Measurements from ENCODE around the gene IKZF1. TPM values are rescaled to one million over a fixed set of nuclear protein-coding genes. Genes with fewer than 3 reads are reported as not detected.

Gene IKZF1
- total RNA-seq, 3 donors from 2014 or later = 14.2 to 21.4 (median 21.3) TPM

DNA sequence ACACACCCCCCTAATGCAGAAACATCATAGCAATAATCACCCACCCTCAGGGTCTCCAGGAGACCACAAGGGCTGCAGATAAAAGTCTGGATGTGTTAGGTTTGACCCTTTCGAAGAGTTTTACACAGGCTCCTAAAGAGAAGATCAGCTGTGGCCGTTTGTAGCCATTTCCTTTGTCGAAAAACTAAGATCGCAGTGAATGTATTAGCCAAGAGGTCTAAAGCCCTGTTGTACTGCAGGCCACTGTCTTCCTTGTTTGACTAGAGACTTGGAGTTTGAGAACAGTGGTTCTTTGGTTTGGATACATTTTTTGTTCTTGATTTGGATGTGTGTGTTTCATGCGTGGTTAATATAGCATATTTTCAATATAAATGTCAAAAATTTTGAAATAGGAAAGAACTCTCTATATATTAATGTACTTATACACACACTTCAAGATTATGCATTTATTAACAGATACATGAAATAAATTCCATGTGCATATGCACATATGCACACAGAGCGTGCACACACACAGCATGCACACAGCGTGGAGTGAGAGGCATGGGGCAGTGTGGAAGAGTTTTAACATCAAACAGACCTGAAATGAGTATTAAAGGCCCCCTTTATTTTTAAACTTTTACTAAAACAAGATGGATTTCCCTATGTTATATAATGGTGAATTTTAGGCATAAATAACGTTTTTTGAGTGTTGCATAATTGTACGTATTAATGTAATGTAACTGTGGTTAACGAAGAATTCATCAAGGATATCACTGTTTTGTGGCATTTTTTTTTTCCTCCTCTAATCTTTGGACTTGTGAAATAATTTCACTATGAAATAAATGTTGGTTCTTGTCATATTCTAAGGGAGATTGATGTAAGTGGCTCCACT, 2.2 kb downstream of the IKZF1 start:
- no peak overlapping the region for H3K27ac ChIP-seq
- intact Hi-C loops (cut with DNase I; ENCODE audit: low total_unique reads) = no loop called here
- H3K9me3 ChIP-seq = no peaks in the 10 kb centered on the region
- no peaks in the 10 kb centered on the region for H3K4me1 ChIP-seq
- peak overlapping the region in 2 of 3 donors; percentile 47 to 54 for H3K4me3 ChIP-seq
- H3K27me3 ChIP-seq = peaks cover 0 to 28% of the 10 kb centered on the region in 2 donors
- no peaks in the 10 kb centered on the region for H3K36me3 ChIP-seq
- DNase-seq (ENCODE audit: low spot score in 2 of 2) = no peak
- TF ChIP-seq POLR2AphosphoS5 (IDR thresholded peaks at IDR 0.05) = no peak
- TF ChIP-seq POLR2A (IDR thresholded peaks at IDR 0.05) = no peak
- TF ChIP-seq, protein P1, sequence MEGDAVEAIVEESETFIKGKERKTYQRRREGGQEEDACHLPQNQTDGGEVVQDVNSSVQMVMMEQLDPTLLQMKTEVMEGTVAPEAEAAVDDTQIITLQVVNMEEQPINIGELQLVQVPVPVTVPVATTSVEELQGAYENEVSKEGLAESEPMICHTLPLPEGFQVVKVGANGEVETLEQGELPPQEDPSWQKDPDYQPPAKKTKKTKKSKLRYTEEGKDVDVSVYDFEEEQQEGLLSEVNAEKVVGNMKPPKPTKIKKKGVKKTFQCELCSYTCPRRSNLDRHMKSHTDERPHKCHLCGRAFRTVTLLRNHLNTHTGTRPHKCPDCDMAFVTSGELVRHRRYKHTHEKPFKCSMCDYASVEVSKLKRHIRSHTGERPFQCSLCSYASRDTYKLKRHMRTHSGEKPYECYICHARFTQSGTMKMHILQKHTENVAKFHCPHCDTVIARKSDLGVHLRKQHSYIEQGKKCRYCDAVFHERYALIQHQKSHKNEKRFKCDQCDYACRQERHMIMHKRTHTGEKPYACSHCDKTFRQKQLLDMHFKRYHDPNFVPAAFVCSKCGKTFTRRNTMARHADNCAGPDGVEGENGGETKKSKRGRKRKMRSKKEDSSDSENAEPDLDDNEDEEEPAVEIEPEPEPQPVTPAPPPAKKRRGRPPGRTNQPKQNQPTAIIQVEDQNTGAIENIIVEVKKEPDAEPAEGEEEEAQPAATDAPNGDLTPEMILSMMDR (IDR thresholded peaks at IDR 0.05) = no peak

DNA sequence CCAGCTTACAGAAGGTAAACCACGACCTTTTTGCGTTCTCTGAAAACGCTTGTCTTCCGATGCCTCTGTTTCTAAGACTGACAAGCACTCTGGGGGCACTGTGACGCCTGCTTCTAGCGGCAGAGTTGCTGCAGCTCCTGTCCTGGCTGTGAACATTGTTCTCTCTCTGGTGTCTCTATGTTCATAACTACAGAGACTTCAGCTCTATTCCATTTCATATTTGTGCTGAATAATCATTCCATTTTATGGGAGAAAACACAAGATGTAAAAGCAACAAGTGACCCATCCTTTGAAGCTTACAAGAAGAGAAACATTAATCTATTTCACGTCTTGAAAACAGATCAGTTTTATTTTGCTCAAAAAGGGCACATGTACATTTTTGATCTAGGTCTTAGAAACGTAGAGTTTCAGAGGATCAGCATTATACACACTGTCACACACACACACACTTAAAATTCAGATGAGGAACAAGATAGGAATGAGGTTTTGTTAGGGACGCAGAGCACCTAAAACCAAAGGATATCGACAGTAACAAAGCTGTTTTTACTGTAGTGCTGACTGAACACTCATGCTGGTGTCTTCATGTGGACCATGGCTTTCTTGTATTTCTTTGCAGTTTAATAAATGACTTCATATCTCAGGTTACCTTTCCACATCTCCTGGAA, 3.0 kb downstream of the IKZF1 start:
- DNase-seq (ENCODE audit: low spot score in 2 of 2) = no peak
- Histone ChIP-seq H3K36me3 (no peaks in the 10 kb centered on the region), H3K4me3 (no peak overlapping the region), H3K9me3 (no peaks in the 10 kb centered on the region), H3K27me3 (peaks cover 0 to 23% of the 10 kb centered on the region in 2 donors), H3K4me1 (no peaks in the 10 kb centered on the region), H3K27ac (no peak overlapping the region)
- intact Hi-C loops (cut with DNase I; ENCODE audit: low total_unique reads) = no loop called here
- TF ChIP-seq POLR2A (IDR thresholded peaks at IDR 0.05) = no peak
- TF ChIP-seq, protein P1 (IDR thresholded peaks at IDR 0.05) = no peak
- TF ChIP-seq POLR2AphosphoS5 (IDR thresholded peaks at IDR 0.05) = no peak

DNA sequence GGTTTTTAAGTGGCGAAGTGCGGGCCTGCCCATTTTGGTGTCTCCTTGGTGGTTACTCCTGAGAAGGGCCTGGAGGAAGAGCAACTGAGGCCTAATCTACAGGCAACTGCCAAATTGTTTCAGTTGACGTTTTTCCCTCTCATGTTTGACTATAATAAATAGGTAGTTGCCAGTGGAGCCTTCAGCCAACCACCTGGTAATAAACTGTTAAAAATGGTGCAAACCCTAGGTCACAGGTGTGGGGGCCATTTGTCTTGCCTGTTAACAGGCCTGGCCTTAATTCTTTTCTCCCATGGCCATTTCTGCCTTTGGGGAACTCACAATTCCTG, 3.7 kb downstream of the IKZF1 start:
- TF ChIP-seq, protein P1 (IDR thresholded peaks at IDR 0.05) = no peak
- TF ChIP-seq POLR2AphosphoS5 (IDR thresholded peaks at IDR 0.05) (no peak), POLR2A (IDR thresholded peaks at IDR 0.05) (no peak)
- intact Hi-C loops (cut with DNase I; ENCODE audit: low total_unique reads) = no loop called here
- Histone ChIP-seq H3K4me3 (no peak overlapping the region), H3K4me1 (no peaks in the 10 kb centered on the region), H3K36me3 (no peaks in the 10 kb centered on the region), H3K27ac (no peak overlapping the region), H3K9me3 (no peaks in the 10 kb centered on the region), H3K27me3 (peaks cover 0 to 16% of the 10 kb centered on the region in 2 donors)
- DNase-seq (ENCODE audit: low spot score in 2 of 2) = no peak

DNA sequence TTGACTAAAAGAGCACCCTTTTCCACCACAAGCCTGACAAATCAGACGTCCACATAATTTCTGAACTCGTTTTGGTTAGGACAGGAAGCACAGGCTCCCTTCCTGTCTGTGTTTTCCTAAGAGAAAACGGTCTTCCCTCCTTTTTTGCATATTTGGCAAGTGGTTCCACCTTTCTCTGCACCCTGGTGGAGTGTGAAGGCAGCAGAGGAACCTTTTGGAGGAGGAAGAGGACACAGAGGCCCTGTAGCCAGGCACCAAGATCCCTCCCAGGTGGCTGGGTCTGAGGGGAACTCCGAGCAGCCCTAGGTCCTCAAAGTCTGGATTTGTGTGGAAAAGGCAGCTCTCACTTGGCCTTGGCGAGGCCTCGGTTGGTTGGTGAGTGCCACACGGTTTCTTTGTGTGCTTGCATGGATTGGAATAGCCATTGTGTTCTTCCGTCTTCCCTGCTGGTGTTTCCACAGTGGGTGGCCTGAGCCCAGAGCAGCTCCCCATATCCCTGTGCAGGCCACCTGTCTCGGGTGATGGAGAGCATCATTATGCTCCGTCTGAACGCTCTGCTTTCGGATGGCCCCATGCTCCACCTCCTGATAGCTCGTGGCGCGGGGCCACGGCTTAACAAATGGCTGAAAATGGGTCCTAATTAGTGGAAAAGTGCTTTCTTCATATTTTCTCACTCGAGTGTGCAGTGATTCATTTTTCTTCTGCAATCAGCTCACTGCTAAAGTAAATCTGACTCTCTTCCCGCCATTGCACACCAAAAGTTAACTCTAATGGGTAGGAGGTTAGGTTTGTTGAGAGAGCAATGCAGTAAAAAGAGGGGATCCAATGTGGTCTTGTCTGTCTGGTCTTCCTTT, 4.2 kb downstream of the IKZF1 start:
- no peaks in the 10 kb centered on the region for H3K4me1 ChIP-seq
- no peaks in the 10 kb centered on the region for H3K36me3 ChIP-seq
- H3K27me3 ChIP-seq = peaks cover 0 to 12% of the 10 kb centered on the region in 2 donors
- peak overlapping the region in 1 of 2 donors; percentile 44 for H3K27ac ChIP-seq
- H3K4me3 ChIP-seq = no peak overlapping the region
- no peaks in the 10 kb centered on the region for H3K9me3 ChIP-seq
- TF ChIP-seq, protein P1 (IDR thresholded peaks at IDR 0.05) = no peak
- intact Hi-C loops (cut with DNase I; ENCODE audit: low total_unique reads) = no loop called here
- DNase-seq (ENCODE audit: low spot score in 2 of 2) = no peak
